Smooth muscle cell (in vitro differentiated cells): ENCODE data around the gene CLCA1. TPM values are rescaled to one million over a fixed set of nuclear protein-coding genes. Genes with fewer than 3 reads are reported as not detected.

Experiments used
- DNase-seq: peaks from one replicate; lab custom pipeline; 2025; ENCODE audit not compliant: unreplicated experiment; lab: John Stamatoyannopoulos, UW
- H2AFZ ChIP-seq: fragments of 200-600 bp; sonication (generic); 2 replicates; pipeline ENCODE4 v1.6.0; 2016; ENCODE audit warnings: antibody characterized with exemption, low read depth, mild to moderate bottlenecking
- H3F3A ChIP-seq: fragments of 200-600 bp; sonication (generic); 2 replicates; pipeline ENCODE4 v1.6.0; 2017; ENCODE audit warnings: antibody characterized with exemption, low read depth
- H3K27ac ChIP-seq: fragments of 200-600 bp; sonication (generic); 2 replicates; pipeline ENCODE4 v1.5.1; 2016; ENCODE audit warnings: low read depth, mild to moderate bottlenecking
- H3K27me3 ChIP-seq: fragments of 200-600 bp; sonication (generic); 2 replicates; pipeline ENCODE4 v1.6.1; 2016; ENCODE audit warnings: low read depth, mild to moderate bottlenecking
- H3K36me3 ChIP-seq: fragments of 200-600 bp; sonication (generic); 2 replicates; pipeline ENCODE4 v1.5.1; 2016; ENCODE audit warnings: low read depth
- H3K4me1 ChIP-seq: fragments of 200-600 bp; sonication (generic); 2 replicates; pipeline ENCODE4 v1.5.1; 2016; ENCODE audit warnings: low read depth
- H3K4me2 ChIP-seq: fragments of 200-600 bp; sonication (generic); 2 replicates; pipeline ENCODE4 v1.6.0; 2016; ENCODE audit warnings: mild to moderate bottlenecking
- H3K4me3 ChIP-seq: fragments of 200-600 bp; sonication (generic); 2 replicates; pipeline ENCODE4 v1.5.1; 2016; ENCODE audit warnings: mild to moderate bottlenecking
- H3K79me2 ChIP-seq: fragments of 200-600 bp; sonication (generic); 2 replicates; pipeline ENCODE4 v1.6.0; 2016; ENCODE audit warnings: low read depth, mild to moderate bottlenecking
- H3K9ac ChIP-seq: fragments of 200-600 bp; sonication (generic); 2 replicates; pipeline ENCODE4 v1.6.0; 2016; ENCODE audit warnings: low read depth
- H3K9me3 ChIP-seq: fragments of 200-600 bp; sonication (generic); replicated peaks from 2 replicates; pipeline ENCODE4 v1.5.1; 2016; ENCODE audit warnings: low read depth
- H4K20me1 ChIP-seq: fragments of 200-600 bp; sonication (generic); 2 replicates; pipeline ENCODE4 v1.6.0; 2016; ENCODE audit warnings: low read depth
- CTCF ChIP-seq: fragments of 200-600 bp; sonication (generic); IDR thresholded peaks from 2 replicates; pipeline ENCODE4 v1.5.1; 2017; ENCODE audit warnings: borderline replicate concordance, mild to moderate bottlenecking, antibody characterized with exemption; ENCODE audit not compliant: insufficient read depth, poor library complexity, severe bottlenecking
- WGBS: methylation state at CpG from one replicate; pipeline ENCODE4 v1.1.7; 2016; ENCODE audit warnings: low lambda C conversion rate; 5-methylcytosine and 5-hydroxymethylcytosine counted together
- polyA plus RNA-seq: library from polyadenylated mRNA; unstranded; fragments of >200 nt; fragmentation: Nextera tagmentation; extraction: Ambion mirVana; gene quantifications from 2 replicates; pipeline ENCODE4 v1.2.1, GENCODE V29; 2016
- total RNA-seq: library from RNA; depleted of rRNA; stranded (reverse); fragments of >200 nt; gene quantifications from 2 replicates; pipeline ENCODE4 v1.2.3, GENCODE V29; 2014

The CLCA1 gene
- total and polyA plus RNA-seq, 2 experiments from 2014 or later = not detected

DNA sequence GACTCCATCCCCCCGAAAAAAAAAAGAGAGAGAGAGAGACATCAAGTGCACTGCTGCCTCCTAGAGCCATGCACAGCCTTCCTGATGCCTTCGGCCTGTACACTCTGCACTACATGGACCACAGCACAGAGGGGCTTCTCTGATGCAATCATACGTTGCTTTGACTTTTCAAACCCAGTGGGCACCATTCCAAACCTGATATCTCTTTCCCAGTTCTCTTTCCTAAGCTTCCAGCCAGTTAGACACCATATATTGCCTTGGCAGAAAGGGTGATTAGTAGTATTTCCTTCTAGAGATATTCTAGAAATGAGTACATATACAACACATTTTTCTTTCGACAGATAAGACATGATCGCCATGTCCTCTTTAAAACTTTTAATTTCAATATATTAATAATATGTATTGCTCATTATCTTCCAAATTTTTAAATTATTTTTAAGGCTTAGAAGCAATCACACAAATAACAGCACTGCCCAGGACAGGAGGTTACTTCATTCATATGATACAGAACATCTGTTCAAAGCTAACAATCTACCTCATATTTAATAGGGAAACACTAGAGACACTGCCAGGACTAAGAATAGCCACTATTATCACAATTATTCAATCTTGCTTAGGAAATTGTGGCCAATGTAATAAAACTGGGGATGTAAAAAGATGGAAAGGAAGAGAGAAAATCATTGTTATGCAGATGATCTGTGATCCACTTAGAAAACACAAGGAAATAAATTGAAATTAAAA is 9.9 kb downstream of the CLCA1 start:
- Histone ChIP-seq H3K79me2 (no peaks in the 10 kb centered on the region), H3K9ac (no peak overlapping the region), H3K4me1 (no peaks in the 10 kb centered on the region), H3K4me3 (no peak overlapping the region), H3K27ac (no peak overlapping the region), H3K4me2 (no peak overlapping the region), H2AFZ (no peak overlapping the region), H3K9me3 (no peaks in the 10 kb centered on the region), H3F3A (no peaks in the 10 kb centered on the region), H3K36me3 (no peaks in the 10 kb centered on the region), H3K27me3 (no peaks in the 10 kb centered on the region), H4K20me1 (no peaks in the 10 kb centered on the region)
- no peak for TF ChIP-seq CTCF
- DNase-seq = no peak
- WGBS = 79% methylated on average over 5 of the region's 5 CpGs

GRCh38 chr1:86481966-86482365 is 13.2 kb downstream of the CLCA1 start:
- no peak overlapping the region for H3K4me3 ChIP-seq
- no peaks in the 10 kb centered on the region for H3F3A ChIP-seq
- no peak for DNase-seq
- no peaks in the 10 kb centered on the region for H3K9me3 ChIP-seq
- peak overlapping the region; percentile 48 for H2AFZ ChIP-seq
- 71% methylated on average over 4 of the region's 4 CpGs for WGBS
- no peaks in the 10 kb centered on the region for H4K20me1 ChIP-seq
- H3K36me3 ChIP-seq = no peaks in the 10 kb centered on the region
- H3K4me2 ChIP-seq = no peak overlapping the region
- no peaks in the 10 kb centered on the region for H3K27me3 ChIP-seq
- no peaks in the 10 kb centered on the region for H3K4me1 ChIP-seq
- no peak overlapping the region for H3K27ac ChIP-seq
- no peaks in the 10 kb centered on the region for H3K79me2 ChIP-seq
- TF ChIP-seq CTCF = no peak
- no peak overlapping the region for H3K9ac ChIP-seq

DNA sequence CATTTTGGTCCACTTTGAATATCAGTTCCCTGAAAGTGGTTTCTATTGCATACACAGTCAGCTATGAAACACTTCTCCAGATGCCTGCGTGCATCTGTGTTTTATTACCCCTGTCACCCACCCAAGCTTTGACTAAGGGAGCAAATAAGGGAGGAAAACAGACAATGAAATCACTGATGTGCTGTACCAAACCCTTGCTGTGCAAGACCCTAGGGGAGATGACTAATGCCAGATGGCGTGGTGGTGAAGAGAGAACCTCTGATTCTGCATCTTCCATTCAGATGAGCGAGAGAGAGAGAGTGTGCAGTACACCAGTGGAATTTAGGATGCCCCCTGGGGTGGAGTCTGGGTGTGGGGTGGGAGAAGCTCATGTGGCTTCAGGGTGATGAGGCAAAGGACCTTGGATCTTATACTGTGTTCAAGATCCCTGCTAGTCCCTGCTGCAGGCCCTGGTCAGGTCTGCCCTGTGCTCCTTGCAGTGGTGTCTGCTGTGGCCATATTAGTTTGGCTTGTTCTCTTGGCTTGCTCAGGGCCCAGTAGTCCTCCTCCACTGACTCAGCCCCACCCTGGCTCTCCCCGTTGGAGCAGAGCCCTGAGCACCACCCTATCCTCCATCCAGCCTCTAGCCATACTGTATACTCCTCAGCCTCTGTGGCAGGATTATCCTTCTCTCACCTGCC is 18.5 kb downstream of the CLCA1 start:
- Histone ChIP-seq H4K20me1 (no peaks in the 10 kb centered on the region), H3K79me2 (no peaks in the 10 kb centered on the region), H3K4me3 (no peak overlapping the region), H3F3A (no peaks in the 10 kb centered on the region), H3K4me2 (no peak overlapping the region), H2AFZ (no peak overlapping the region), H3K9ac (no peak overlapping the region), H3K4me1 (no peaks in the 10 kb centered on the region), H3K27ac (no peak overlapping the region), H3K27me3 (no peaks in the 10 kb centered on the region), H3K9me3 (no peaks in the 10 kb centered on the region), H3K36me3 (no peaks in the 10 kb centered on the region)
- TF ChIP-seq CTCF = no peak
- WGBS = 25% methylated on average over 4 of the region's 4 CpGs
- no peak for DNase-seq
